NCI-H146 treated with DMSO at 0.1 percent for 48 hours (cell line): ENCODE measurements around the gene BACH2.
"Not testable (repeated sequence)": the region's sequence is repeated elsewhere in the genome, so short reads cannot be mapped to it uniquely, and the experiment has no call there.

Experiments used
- DNase-seq: peaks from one replicate; lab custom pipeline; 2025; ENCODE audit not compliant: unreplicated experiment; lab: John Stamatoyannopoulos, UW

The BACH2 gene

GRCh38 chr6:90296341-90297114, at the start of gene BACH2:
TSS of gene BACH2 (minus strand) at chr6:90296843. CDS start at chr6:90008844, 287,999 bp downstream.
- DNase-seq: peak; percentile 42

GRCh38 chr6:90343576-90343975, 46.9 kb upstream of the BACH2 start:
- no peak for DNase-seq

- DNase-seq: no peak
These were observed 41.8 kb upstream of the BACH2 start for GRCh38 chr6:90338409-90338808.

- DNase-seq: no peak
These were observed 39.8 kb upstream of the BACH2 start for GRCh38 chr6:90336388-90336947.

GRCh38 chr6:90333928-90334327, 37.3 kb upstream of the BACH2 start:
- no peak for DNase-seq

GRCh38 chr6:90332978-90333543, 36.4 kb upstream of the BACH2 start:
- DNase-seq: not testable (repeated sequence)

GRCh38 chr6:90329386-90330077, 32.9 kb upstream of the BACH2 start:
- no peak for DNase-seq

- DNase-seq: no peak
These were observed 31.4 kb upstream of the BACH2 start for GRCh38 chr6:90328004-90328403.

- no peak for DNase-seq
These were observed 29.9 kb upstream of the BACH2 start for GRCh38 chr6:90326404-90327057.

- DNase-seq: no peak
These were observed 27.1 kb upstream of the BACH2 start for GRCh38 chr6:90323706-90324105.

- no peak for DNase-seq
These were observed 26.4 kb upstream of the BACH2 start for GRCh38 chr6:90322976-90323474.

- DNase-seq: no peak
These were observed 23.5 kb upstream of the BACH2 start for GRCh38 chr6:90319979-90320685.

GRCh38 chr6:90319044-90319443, 22.4 kb upstream of the BACH2 start:
- DNase-seq: no peak

GRCh38 chr6:90315986-90316385, 19.3 kb upstream of the BACH2 start:
- DNase-seq: no peak

- no peak for DNase-seq
These were observed 18.8 kb upstream of the BACH2 start for GRCh38 chr6:90315354-90315950.

GRCh38 chr6:90314514-90314913, 17.9 kb upstream of the BACH2 start:
- DNase-seq: no peak

- no peak for DNase-seq
These were observed 14.9 kb upstream of the BACH2 start for GRCh38 chr6:90311569-90311968.

GRCh38 chr6:90305800-90306448, 9.3 kb upstream of the BACH2 start:
- DNase-seq: no peak

GRCh38 chr6:90304308-90304707, 7.7 kb upstream of the BACH2 start:
- no peak for DNase-seq

- DNase-seq: no peak
These were observed 6.4 kb upstream of the BACH2 start for GRCh38 chr6:90303039-90303438.
